OCI-LY3 (cell line): ENCODE measurements around the gene SPDYC.
A peak's percentile ranks its signal among the peaks of the same experiment; 100 is the strongest.

Experiments used
- H2AFZ ChIP-seq: fragments of 200-600, 300-600 bp; shearing (Covaris generic); 2 replicates; pipeline ENCODE4 v1.6.0; 2014; ENCODE audit warnings: antibody characterized with exemption, low read depth, low read length
- H3K27ac ChIP-seq: fragments of 200-600, 300-600 bp; sonication (generic); 2 replicates; pipeline ENCODE4 v1.5.1; 2014; ENCODE audit warnings: mild to moderate bottlenecking, low read length, moderate library complexity, mixed read lengths
- H3K27me3 ChIP-seq: fragments of 200-600, 300-600 bp; sonication (generic); 2 replicates; pipeline ENCODE4 v1.6.1; 2014; ENCODE audit warnings: low read depth, low read length, mixed read lengths
- H3K36me3 ChIP-seq: fragments of 200-600, 300-600 bp; sonication (generic); replicated peaks from 2 replicates; pipeline ENCODE3; 2014; ENCODE audit warnings: low read depth, low read length, mixed read lengths
- H3K4me1 ChIP-seq: fragments of 300-600, 200-600 bp; sonication (generic); 2 replicates; pipeline ENCODE4 v1.6.1; 2014; ENCODE audit warnings: low read length, mixed read lengths
- H3K4me2 ChIP-seq: fragments of 200-600, 300-600 bp; sonication (generic); 2 replicates; pipeline ENCODE4 v1.6.1; 2014; ENCODE audit warnings: low read length, mixed read lengths
- H3K4me3 ChIP-seq: fragments of 300-600, 200-600 bp; sonication (generic); 2 replicates; pipeline ENCODE4 v1.5.1; 2014; ENCODE audit warnings: antibody characterized with exemption, mild to moderate bottlenecking, low read length, moderate library complexity
- H3K79me2 ChIP-seq: fragments of 300-600, 200-600 bp; shearing (Covaris generic); 2 replicates; pipeline ENCODE4 v1.6.1; 2014; ENCODE audit warnings: mild to moderate bottlenecking, low read length, mixed read lengths
- H3K9ac ChIP-seq: fragments of 300-600, 200-600 bp; shearing (Covaris generic); 2 replicates; pipeline ENCODE4 v1.6.0; 2014; ENCODE audit warnings: mild to moderate bottlenecking, low read length, moderate library complexity
- H3K9me3 ChIP-seq: fragments of 200-600, 300-600 bp; shearing (Covaris generic); 2 replicates; pipeline ENCODE4 v1.6.1; 2014; ENCODE audit warnings: low read length, mixed read lengths; ENCODE audit not compliant: insufficient read depth
- H4K20me1 ChIP-seq: fragments of 200-600, 300-600 bp; sonication (generic); 2 replicates; pipeline ENCODE4 v1.6.1; 2016; ENCODE audit warnings: low read length, mixed read lengths; ENCODE audit not compliant: insufficient read depth
- CTCF ChIP-seq: fragments of 200-600, 300-600 bp; sonication (generic); IDR thresholded peaks from 2 replicates; pipeline ENCODE4 v1.5.1; 2014; ENCODE audit warnings: antibody characterized with exemption, low read length, low read depth
- EZH2phosphoT487 ChIP-seq: fragments of 200-600 bp; shearing (Covaris generic); IDR thresholded peaks from 2 replicates; pipeline ENCODE4 v1.6.1; 2018; ENCODE audit warnings: antibody characterized with exemption, mixed run types, low read depth

Gene SPDYC

GRCh38 chr11:65130631-65131416, 39.2 kb upstream of the SPDYC start:
- H3K4me2 ChIP-seq: peak overlapping the region; percentile 100
- H3K9me3 ChIP-seq: no peaks in the 10 kb centered on the region
- H3K36me3 ChIP-seq: peaks cover 60% of the 10 kb centered on the region

GRCh38 chr11:65131417-65131776, 38.6 kb upstream of the SPDYC start:
- Histone ChIP-seq H3K27me3 (no peaks in the 10 kb centered on the region), H3K4me1 (peaks cover 36% of the 10 kb centered on the region), H3K4me3 (peak overlapping the region; percentile 93), H2AFZ (no peak overlapping the region), H3K27ac (peak overlapping the region; percentile 99), H3K79me2 (peaks cover 47% of the 10 kb centered on the region), H3K9ac (peak overlapping the region; percentile 99), H3K36me3 (peaks cover 59% of the 10 kb centered on the region), H3K4me2 (peak overlapping the region; percentile 100), H4K20me1 (no peaks in the 10 kb centered on the region), H3K9me3 (no peaks in the 10 kb centered on the region)
- TF ChIP-seq CTCF (no peak), EZH2phosphoT487 (no peak)

More at GRCh38 chr11:65130631-65131416, 39.2 kb upstream of the SPDYC start:
- Histone ChIP-seq H3K9ac (peak overlapping the region; percentile 99; the same call in 1 of the 2 replicates), H3K4me3 (peak overlapping the region; percentile 93; the same call in 1 of the 2 replicates), H3K4me1 (peaks cover 32% of the 10 kb centered on the region), H3K27ac (peak overlapping the region; percentile 99), H3K79me2 (peaks cover 42% of the 10 kb centered on the region), H4K20me1 (no peaks in the 10 kb centered on the region), H3K27me3 (no peaks in the 10 kb centered on the region), H2AFZ (no peak overlapping the region)
- TF ChIP-seq CTCF (no peak), EZH2phosphoT487 (no peak)

GRCh38 chr11:65131895-65132237, 38.2 kb upstream of the SPDYC start:
- Histone ChIP-seq H3K4me2 (peak overlapping the region; percentile 100), H2AFZ (no peak overlapping the region), H3K9me3 (no peaks in the 10 kb centered on the region), H3K4me1 (peaks cover 36% of the 10 kb centered on the region), H3K27ac (peak overlapping the region; percentile 99), H3K27me3 (no peaks in the 10 kb centered on the region), H3K9ac (peak overlapping the region; percentile 99), H3K79me2 (peaks cover 47% of the 10 kb centered on the region), H3K4me3 (peak overlapping the region; percentile 93), H3K36me3 (peaks cover 54% of the 10 kb centered on the region), H4K20me1 (no peaks in the 10 kb centered on the region)
- TF ChIP-seq CTCF: no peak
- TF ChIP-seq EZH2phosphoT487: no peak

GRCh38 chr11:65132238-65132987, 37.6 kb upstream of the SPDYC start:
- Histone ChIP-seq H3K4me3 (peak overlapping the region; percentile 93), H3K79me2 (peaks cover 47% of the 10 kb centered on the region), H3K4me1 (peaks cover 36% of the 10 kb centered on the region), H3K4me2 (peak overlapping the region; percentile 100), H3K27me3 (no peaks in the 10 kb centered on the region), H3K9ac (peak overlapping the region; percentile 99), H3K9me3 (no peaks in the 10 kb centered on the region), H3K27ac (peak overlapping the region; percentile 99), H4K20me1 (no peaks in the 10 kb centered on the region), H2AFZ (no peak overlapping the region), H3K36me3 (peaks cover 51% of the 10 kb centered on the region)
- TF ChIP-seq EZH2phosphoT487: no peak
- no peak for TF ChIP-seq CTCF
